ENCODE data around the gene LRRC28.

LRRC28 gene

DNA sequence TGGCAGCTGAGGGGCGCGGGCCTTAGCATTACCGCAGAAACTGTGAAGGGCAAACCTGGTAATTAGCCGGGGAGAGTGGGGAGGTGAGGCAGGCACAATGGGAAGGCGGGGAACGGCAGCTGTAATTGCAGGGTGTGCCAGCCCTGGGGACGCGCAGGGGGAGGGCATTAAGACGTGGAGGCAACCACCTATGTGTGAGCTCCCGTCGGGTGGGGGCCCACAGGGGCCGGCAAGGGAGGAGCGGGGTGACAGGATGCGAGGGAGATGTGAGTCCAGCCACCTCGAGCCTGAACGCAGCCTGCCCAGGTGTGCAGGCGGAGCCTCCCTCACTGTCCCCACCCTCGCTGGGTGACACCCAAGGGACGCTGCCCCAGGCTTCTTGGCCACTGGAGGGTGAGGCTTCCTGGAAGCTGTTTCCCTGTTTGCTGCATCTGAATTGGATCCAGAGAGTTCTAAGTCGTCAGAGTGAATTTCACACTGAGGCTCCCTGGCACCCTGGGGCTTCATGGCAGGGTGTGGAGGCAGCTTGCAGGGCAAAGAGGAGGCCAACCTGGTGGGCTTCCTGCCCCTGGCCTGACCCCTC lies 183.9 kb downstream of the LRRC28 start:
- no peak for DNase-seq (ENCODE audit: low spot score)

DNA sequence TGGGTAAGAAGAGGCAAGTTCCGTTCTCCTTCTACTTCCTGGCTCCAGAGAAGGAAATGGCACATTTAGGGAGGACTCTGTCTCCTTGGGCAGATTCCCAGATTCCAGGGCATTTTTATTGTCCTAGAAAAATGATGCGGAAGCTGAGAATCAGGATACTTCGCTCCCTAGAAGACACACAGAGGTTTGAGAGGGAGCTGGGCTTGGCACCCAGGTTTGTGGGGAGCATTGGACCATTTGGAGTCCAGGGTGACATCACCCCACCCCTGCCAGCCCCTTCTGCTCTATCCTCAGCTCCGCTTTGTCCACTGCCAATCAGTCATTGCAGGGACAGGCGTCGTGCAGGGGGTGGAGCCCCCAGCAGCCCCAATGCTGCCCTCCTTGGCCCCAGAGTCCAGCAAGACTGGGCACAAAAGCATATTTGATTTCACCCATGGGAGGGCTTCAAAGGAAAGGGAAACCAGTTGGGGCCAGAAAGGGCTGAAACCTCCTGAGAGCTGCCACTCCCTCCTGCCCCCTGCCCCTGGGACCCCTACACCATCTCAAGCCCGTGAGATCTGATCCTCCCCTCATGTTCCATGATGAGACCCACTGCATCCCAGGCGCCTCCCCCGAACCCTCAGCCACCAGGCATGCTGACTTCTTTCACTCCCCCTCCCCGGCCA lies 184.7 kb downstream of the LRRC28 start:
- DNase-seq (ENCODE audit: low spot score) = no peak

DNA sequence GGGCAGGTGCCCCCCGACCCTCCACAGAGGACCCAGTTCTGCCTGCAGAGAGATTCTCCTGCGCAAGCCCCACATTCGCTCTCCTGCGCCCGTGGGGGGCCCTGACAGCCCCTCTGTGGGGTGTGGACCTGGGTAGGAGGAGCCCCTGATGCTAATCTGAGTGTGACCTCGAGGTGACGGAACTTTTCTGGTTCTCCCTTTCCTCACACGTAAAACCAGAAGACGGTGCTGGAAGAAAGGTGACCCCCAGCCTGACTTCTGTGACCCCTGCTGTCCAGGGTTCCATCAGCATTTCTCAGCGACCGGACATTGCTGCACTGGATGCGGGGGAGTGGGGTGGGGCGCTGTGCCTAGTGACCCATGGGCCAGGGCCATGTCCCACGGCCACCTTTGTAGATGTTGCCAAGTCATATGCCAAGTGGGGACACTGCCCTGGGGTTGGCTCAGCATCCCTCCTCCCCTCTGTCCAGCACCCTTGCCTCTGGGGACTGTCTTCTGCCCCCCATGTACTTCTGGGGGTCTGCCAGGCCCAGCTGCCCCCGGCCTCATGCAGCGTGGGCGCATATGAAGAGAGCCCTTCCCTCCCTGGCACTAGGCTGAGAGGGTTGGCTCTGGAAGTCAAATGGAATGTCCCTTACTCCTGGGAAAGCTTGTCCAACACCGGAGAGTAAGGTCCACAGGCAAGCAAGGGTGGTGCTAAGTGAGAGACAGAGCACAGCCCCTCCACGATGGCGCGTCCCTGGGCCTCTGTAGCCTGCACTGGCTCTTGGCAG lies 185.4 kb downstream of the LRRC28 start:
- no peak for DNase-seq (ENCODE audit: low spot score)

DNA sequence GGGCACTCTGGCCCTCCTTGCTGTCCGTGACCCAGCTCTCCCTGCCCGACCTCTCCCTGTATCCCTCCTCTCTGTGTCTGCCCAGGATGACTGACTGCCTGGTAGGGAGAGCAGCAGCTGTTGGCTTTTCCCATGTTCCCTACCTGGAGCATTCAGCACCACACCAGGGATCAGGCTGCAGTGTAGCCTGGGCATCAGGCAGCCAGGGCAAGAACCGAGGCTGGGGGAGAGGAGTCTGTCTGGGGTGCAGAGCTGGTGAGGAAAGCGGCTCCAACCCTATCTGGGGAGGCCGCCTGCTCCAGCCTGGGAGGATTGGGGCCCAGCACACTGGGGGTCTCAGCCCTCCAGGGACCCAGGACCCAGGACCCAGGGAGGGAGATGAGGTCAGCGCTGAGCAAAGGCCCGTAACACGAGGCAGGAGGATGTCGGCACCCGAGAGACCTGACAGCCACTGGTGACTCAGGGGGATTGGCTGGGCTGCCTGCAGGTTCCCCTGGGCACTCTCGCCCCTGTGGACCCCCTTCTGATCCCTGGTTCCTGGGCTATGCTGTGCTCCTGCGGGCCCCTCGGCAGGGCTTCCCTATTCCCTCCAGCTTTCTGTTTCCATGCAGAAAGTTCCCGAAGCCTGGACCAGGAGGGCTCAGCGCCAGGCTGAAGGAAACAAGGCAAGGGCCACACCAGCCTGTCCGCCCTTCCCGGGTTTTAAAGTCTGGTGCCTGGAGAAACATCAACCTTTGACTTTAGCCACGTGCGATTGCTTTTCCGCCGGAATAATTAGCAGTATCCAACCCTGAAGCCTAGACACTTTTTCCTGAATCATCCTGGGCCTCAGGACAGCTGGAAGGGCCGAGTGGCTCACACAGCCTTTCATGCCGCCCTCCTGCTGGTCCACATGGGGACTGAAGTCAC lies 186.3 kb downstream of the LRRC28 start:
- no peak for DNase-seq (ENCODE audit: low spot score)

DNA sequence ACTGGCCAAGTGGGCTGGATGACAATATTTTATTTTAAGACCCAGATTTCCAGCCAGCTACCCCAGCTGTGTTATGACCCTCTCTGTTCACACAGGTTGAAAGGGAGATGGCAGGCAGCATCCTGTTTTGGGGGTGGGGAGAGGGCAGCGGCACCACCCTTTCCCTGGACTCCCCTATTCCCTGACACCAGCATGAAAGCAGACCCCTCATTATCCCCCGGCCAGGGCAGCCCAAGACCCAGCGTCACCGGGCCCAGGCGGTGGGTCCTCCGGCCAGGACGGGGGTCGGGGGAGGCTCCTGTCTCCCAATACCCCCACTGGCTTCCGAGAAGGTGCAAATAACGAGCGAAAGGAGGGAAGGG lies 186.9 kb downstream of the LRRC28 start:
- DNase-seq (ENCODE audit: low spot score) = no peak

DNA sequence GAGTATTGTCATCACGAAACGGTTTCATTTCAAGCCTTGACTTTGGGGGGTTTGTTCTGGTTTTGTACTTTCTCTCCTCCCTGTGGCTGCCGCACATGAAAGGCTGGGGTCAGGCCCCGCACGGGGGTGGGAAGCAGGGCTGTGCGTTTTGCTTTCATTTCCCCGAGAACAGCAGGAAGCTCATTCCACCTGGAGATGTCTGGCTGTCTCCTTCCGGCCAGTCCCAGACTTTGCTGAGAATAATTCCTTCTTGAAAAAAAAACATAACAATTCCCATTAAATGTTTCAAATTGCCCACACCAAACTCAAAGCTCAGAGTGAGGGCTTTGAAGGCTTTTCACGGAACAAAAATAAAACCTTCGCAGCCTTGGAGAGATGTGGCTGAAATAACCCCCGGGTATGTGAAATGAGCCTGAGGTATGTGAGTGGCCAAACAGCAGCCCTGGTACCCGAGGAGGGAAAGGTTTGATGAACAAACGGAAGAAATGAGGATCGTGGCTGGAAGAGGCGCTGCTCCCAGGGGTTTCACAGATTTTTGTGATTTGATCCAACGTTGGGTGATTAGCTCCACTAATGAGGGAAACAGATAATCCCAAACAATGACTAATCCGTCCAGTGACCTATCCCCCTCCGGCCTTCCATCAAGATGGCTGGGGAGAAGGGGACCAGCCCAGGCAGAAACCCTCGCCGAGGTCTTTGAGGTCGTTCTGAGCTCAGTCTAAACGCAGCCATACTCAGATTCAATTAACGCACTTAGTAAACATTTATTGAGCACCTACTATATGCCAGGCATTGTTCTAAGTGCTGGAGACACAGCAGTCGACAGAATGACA lies 187.6 kb downstream of the LRRC28 start:
- DNase-seq (ENCODE audit: low spot score) = no peak

DNA sequence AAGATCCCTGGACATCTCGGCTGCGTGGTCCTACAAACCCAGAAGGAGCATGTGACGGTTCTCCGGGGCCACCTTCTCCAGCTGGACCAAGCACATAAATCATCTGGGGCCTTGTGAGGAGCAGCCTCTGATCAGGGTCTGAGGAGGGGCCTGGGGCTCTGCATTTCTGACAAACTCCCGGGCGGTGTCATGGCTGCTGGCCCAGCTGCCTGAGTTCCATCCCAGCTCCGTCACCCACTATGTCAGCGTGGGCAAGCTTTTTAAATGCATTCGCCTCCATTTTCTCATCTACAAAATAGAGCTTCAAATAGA lies 188.2 kb downstream of the LRRC28 start:
- no peak for DNase-seq (ENCODE audit: low spot score)

DNA sequence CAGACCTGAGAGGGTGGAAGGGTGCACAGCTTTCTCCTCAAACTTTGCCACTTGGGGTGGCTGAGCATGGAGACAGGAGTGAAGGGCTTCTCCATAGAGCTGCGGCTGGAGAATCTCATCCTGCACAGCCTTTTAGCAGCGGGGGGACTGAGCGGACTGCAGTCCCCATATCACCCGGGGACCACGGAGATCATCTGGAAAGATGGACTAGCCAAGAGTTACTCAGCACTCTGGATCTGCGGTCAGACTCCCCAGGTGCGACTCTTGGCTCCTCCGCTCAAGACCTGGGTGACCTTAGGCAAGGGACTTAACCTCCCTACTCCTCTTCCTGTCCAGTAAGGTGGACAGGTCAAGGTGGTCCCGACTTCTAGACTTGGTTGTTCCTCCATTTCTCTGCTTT lies 188.7 kb downstream of the LRRC28 start:
- no peak for DNase-seq (ENCODE audit: low spot score)
